MCF 10A (cell line): ENCODE measurements around the gene C10orf143. TPM values are rescaled to one million over a fixed set of nuclear protein-coding genes. Genes with fewer than 3 reads are reported as not detected.

Experiments used
- BruUV-seq: library from RNA; stranded (reverse); fragments of 400-500 nt; replicated peaks from 2 replicates; lab custom pipeline; 2021; lab: Mats Ljungman, UMichigan
- CTCF ChIA-PET: fragments of 300-600 bp; sonication (Branson Sonifier 250); formaldehyde crosslinking; extraction: SDS; loops from one replicate; lab custom pipeline; 2021; ENCODE audit warnings: antibody characterized with exemption, inconsistent platforms; lab: Yijun Ruan, JAX
- POLR2A ChIA-PET: fragments of 300-600, 350-650 bp; sonication (Branson Sonifier 250); formaldehyde crosslinking; extraction: SDS; loops from one replicate; lab custom pipeline; 2020; ENCODE audit warnings: antibody characterized with exemption, inconsistent platforms; lab: Yijun Ruan, JAX
- DNase-seq: peaks from one replicate; pipeline ENCODE4 v3.0.0-alpha.2; 2018; ENCODE audit not compliant: unreplicated experiment
- H3K27ac Mint-ChIP-seq: one replicate; pipeline ENCODE4 v1.8.0; 2022; ENCODE audit warnings: mild to moderate bottlenecking, low read depth, mixed read lengths; ENCODE audit not compliant: unreplicated experiment
- H3K27me3 Mint-ChIP-seq: one replicate; pipeline ENCODE4 v1.8.0; 2022; ENCODE audit warnings: mixed read lengths; ENCODE audit not compliant: insufficient read depth, unreplicated experiment
- H3K36me3 Mint-ChIP-seq: one replicate; pipeline ENCODE4 v1.8.0; 2022; ENCODE audit warnings: mild to moderate bottlenecking, moderate library complexity, mixed read lengths; ENCODE audit not compliant: insufficient read depth, unreplicated experiment
- H3K4me1 Mint-ChIP-seq: one replicate; pipeline ENCODE4 v1.8.0; 2022; ENCODE audit warnings: mixed read lengths; ENCODE audit not compliant: insufficient read depth, unreplicated experiment
- H3K4me3 Mint-ChIP-seq: one replicate; pipeline ENCODE4 v1.8.0; 2022; ENCODE audit warnings: mild to moderate bottlenecking, moderate library complexity, mixed read lengths; ENCODE audit not compliant: unreplicated experiment
- H3K9me3 Mint-ChIP-seq: one replicate; pipeline ENCODE4 v1.8.0; 2022; ENCODE audit warnings: mixed read lengths; ENCODE audit not compliant: unreplicated experiment
- intact Hi-C: fragments of 100-400 bp; cut with micrococcal nuclease; formaldehyde crosslinking; loops from 2 replicates; pipeline ENCODE4 v1.14.1; 2022
- total RNA-seq: library from RNA; stranded (reverse); gene quantifications from 2 replicates; pipeline ENCODE4 v1.2.3, GENCODE V29; 2022
- TF ChIP-seq, protein P1 (sequence below): fragments of 200-600 bp; IDR thresholded peaks from one replicate; pipeline ENCODE4 v1.8.0; 2022; ENCODE audit warnings: antibody characterized with exemption, mild to moderate bottlenecking; ENCODE audit not compliant: unreplicated experiment

Gene C10orf143
- total RNA-seq, 1 experiment from 2014 or later = 4.9 TPM

DNA sequence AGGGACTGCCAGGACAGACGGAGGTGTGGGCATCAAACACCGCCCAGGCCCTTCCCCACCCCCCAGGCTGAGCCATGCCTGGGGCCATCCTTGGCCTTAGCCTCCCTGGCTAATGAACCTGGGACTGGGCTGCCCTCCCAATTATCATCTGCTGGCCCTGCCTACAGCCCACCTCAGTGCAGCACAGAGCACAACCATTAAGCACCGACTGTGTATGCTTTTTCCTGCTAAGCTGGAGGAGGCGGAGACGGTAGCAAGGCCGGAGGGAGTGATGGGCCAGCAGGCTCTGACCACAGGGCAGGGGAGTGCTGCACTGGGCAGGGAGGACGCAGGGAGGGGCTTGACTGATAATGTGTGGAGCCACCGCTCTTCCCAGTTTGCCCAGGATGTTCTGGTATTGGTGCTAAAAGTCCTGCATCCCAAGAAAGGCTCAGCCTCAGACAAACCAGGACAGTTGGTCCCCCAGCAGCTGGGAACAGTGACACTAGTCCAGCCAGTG is 72.0 kb downstream of the C10orf143 start:
- no TSS peak for BruUV-seq
- Mint-ChIP-seq H3K27ac (no peak overlapping the region), H3K9me3 (no peaks in the 10 kb centered on the region), H3K4me3 (no peak overlapping the region), H3K4me1 (peaks cover 2% of the 10 kb centered on the region), H3K27me3 (no peaks in the 10 kb centered on the region), H3K36me3 (no peaks in the 10 kb centered on the region)
- TF ChIP-seq, protein P1, sequence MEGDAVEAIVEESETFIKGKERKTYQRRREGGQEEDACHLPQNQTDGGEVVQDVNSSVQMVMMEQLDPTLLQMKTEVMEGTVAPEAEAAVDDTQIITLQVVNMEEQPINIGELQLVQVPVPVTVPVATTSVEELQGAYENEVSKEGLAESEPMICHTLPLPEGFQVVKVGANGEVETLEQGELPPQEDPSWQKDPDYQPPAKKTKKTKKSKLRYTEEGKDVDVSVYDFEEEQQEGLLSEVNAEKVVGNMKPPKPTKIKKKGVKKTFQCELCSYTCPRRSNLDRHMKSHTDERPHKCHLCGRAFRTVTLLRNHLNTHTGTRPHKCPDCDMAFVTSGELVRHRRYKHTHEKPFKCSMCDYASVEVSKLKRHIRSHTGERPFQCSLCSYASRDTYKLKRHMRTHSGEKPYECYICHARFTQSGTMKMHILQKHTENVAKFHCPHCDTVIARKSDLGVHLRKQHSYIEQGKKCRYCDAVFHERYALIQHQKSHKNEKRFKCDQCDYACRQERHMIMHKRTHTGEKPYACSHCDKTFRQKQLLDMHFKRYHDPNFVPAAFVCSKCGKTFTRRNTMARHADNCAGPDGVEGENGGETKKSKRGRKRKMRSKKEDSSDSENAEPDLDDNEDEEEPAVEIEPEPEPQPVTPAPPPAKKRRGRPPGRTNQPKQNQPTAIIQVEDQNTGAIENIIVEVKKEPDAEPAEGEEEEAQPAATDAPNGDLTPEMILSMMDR = no peak
- ChIA-PET CTCF (no interaction called here), POLR2A (no interaction called here)
- DNase-seq = no peak
- intact Hi-C loops = no loop called here

DNA sequence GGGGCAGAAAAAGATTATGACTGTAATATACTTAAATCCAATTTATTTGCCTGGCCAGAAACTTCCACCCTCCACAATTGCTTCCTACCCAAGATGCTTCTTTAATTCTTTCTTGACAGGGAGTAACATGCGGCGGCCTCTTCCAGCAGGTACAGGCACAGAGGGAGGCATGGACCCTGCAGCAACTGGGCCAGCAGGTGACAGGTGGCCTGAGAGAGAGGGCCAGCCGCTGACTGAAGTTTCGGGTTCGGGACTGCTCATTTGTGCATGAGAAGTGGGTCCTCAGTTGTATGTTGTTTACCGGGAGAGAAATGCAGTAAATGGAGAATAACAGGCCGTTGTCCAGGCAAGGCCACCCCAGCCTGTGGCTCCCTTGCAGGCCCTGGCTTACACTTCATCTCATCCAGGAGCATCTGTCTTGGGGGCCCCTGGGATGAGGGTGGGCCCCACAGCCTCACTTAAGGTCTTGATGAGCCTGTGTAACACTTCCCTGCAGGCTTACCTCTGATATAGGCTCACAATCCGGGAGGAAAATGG is 72.5 kb downstream of the C10orf143 start:
- no peaks in the 10 kb centered on the region for H3K36me3 Mint-ChIP-seq
- no TSS peak for BruUV-seq
- H3K27ac Mint-ChIP-seq = no peak overlapping the region
- H3K9me3 Mint-ChIP-seq = no peaks in the 10 kb centered on the region
- DNase-seq = no peak
- intact Hi-C loops = no loop called here
- ChIA-PET POLR2A (no interaction called here), CTCF (no interaction called here)
- no peak overlapping the region for H3K4me3 Mint-ChIP-seq
- no peaks in the 10 kb centered on the region for H3K4me1 Mint-ChIP-seq
- H3K27me3 Mint-ChIP-seq = no peaks in the 10 kb centered on the region
- TF ChIP-seq, protein P1 = no peak

DNA sequence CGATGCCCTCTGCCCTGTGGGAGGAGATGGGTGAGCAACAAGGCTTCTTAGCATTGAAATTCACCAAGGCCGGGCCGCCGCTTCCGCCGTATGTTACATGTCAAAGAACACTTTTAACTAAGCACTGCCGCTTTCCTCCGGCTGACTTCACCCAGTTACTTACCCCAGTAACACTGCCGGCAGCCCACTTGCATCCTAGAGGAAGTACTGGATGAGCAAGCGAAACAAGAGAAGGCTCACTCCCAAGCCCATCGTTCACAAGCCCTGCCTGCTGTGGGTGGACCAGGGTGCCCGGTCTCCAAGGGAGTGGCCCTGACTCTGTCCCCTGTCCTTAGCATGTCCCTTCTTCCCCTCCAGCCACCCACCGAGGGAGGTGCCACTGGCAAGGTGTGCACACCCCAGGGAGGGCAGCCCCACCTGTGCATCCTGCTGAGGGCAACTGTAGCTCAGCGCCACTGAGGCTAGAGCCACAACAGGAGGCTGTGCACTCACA is 73.4 kb downstream of the C10orf143 start:
- POLR2A ChIA-PET = no interaction called here
- no peaks in the 10 kb centered on the region for H3K27me3 Mint-ChIP-seq
- BruUV-seq = no TSS peak
- CTCF ChIA-PET = no interaction called here
- no peak overlapping the region for H3K4me3 Mint-ChIP-seq
- intact Hi-C loops = no loop called here
- no peaks in the 10 kb centered on the region for H3K4me1 Mint-ChIP-seq
- DNase-seq = no peak
- TF ChIP-seq, protein P1 = no peak
- H3K27ac Mint-ChIP-seq = no peak overlapping the region
- H3K9me3 Mint-ChIP-seq = no peaks in the 10 kb centered on the region
- H3K36me3 Mint-ChIP-seq = no peaks in the 10 kb centered on the region

DNA sequence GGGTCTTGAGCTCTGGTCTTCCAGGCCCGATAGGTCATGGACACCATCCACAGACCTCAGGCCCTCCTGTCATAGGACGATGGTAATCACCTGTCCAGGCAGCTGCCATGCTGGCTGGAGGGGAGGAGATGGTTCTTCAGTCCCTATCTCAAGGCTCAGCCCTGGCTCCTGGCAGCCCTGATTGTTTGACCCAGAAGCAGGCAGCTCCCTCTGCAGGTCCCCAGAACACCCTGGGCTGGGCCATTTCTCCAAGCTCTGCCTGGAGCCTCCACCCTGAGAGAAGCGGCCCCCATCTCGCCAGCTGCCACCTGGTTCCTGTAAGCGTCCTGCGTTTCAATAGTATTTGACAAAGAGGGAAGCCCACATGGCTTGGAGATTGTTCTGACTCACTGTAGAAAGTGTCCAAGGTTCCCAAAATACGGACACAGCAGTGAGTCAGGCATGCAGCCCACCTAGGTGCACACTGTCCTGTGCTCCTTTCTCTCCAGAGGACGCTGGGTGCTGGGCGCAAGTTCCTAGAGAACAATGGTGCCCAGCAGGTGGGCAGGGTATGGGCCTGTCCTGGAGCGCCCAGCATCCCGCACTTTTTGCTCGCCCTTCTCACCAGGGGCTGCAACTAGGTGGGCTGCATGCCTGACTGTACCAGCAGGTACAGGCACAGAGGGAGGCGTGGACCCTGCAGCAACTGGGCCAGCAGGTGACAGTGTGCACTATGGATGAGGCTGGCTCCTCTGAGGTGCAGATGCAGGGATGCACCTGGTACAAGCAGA is 74.1 kb downstream of the C10orf143 start:
- intact Hi-C loops = no loop called here
- ChIA-PET CTCF (interaction anchor here (1.2 kb wide), 1 partner anchor 1005 kb away, joined by 3 read pairs; no protein-coding TSS in a partner anchor), POLR2A (no interaction called here)
- DNase-seq = no peak
- Mint-ChIP-seq H3K4me3 (no peak overlapping the region), H3K36me3 (no peaks in the 10 kb centered on the region), H3K9me3 (peaks cover 3% of the 10 kb centered on the region), H3K27ac (no peak overlapping the region), H3K27me3 (no peaks in the 10 kb centered on the region), H3K4me1 (no peaks in the 10 kb centered on the region)
- no TSS peak for BruUV-seq
- TF ChIP-seq, protein P1 = no peak
